ENCODE results near the gene WNT9B. TPM values are rescaled to one million over a fixed set of nuclear protein-coding genes. Genes with fewer than 3 reads are reported as not detected.

The WNT9B gene
- total and polyA plus RNA-seq, 2 of the 13 experiments (the other 11 are each of a cell fraction or from before 2014, with no cell fraction given) = not detected

- Histone ChIP-seq H3K9ac (ENCODE audit: insufficient read depth, low read depth, low read length) (no peak overlapping the region), H4K20me1 (ENCODE audit: insufficient read depth, low read length) (no peaks in the 10 kb centered on the region), H3K36me3 (replicated peaks in 1 of 2; ENCODE audit: control insufficient read depth in 1 of 2, insufficient read depth in 2 of 2, low read length in 2 of 2) (no peaks in the 10 kb centered on the region), H3K9me3 (ENCODE audit: low read length) (no peaks in the 10 kb centered on the region), H2AFZ (ENCODE audit: low read length) (no peak overlapping the region), H3K27me3 (ENCODE audit: control insufficient read depth in 1 of 2, insufficient read depth in 2 of 2, low read length in 2 of 2) (peaks cover 2 to 16% of the 10 kb centered on the region in 2 experiments; a peak in 4 of 5 replicates), H3K4me1 (ENCODE audit: insufficient read depth, low read length) (peaks cover 76% of the 10 kb centered on the region), H3K27ac (ENCODE audit: extremely low read length, insufficient read depth, low read length) (no peak overlapping the region), H3K4me2 (ENCODE audit: low read depth, low read length) (no peak overlapping the region), H3K4me3 (replicated peaks in 1 of 3; ENCODE audit: insufficient read depth in 1 of 3, low read depth in 2 of 3, low read length in 3 of 3) (no peak overlapping the region), H3K79me2 (ENCODE audit: insufficient read depth, low read length) (no peaks in the 10 kb centered on the region)
- WGBS (ENCODE audit: low lambda C conversion rate) = 68% methylated on average over 14 of the region's 16 CpGs
- no peak for DNase-seq (ENCODE audit: low spot score)
- ATAC-seq = no peak
- no peak for FAIRE-seq
- CTCF ChIA-PET (ENCODE audit: low intra/inter-chr PET ratio, low total read pairs) = no interaction called here
- POLR2A ChIA-PET = interaction anchor here (1.0 kb wide), 1 partner anchor 39 kb away, joined by 3 read pairs; no protein-coding TSS in a partner anchor
- in situ Hi-C loops (cut with HindIII; ENCODE audit: extremely low pct_ligation_motif_present, low pct_unique_long_range_greater_than_20kb) (loop anchor here (10.0 kb wide), 1 partner anchor 62 kb away; no protein-coding TSS in a partner anchor), intact Hi-C loops (cut with micrococcal nuclease; ENCODE audit: unreplicated experiment) (no loop called here)
- no TSS peak for BruUV-seq (replicated peaks)
- no peak for TF ChIP-seq SUZ12 (IDR thresholded peaks at IDR 0.05; ENCODE audit: low read depth, low read length)
- peak; percentile 49; the same call in 1 of the 2 replicates for TF ChIP-seq ZNF121 (CRISPR knock-in tag; IDR thresholded peaks at IDR 0.05)
- peak; percentile 26 for TF ChIP-seq HNRNPLL (IDR thresholded peaks at IDR 0.05; ENCODE audit: low read depth, low read length, poor library complexity, severe bottlenecking)
- TF ChIP-seq JDP2 (CRISPR knock-in tag; IDR thresholded peaks at IDR 0.05; ENCODE audit: borderline replicate concordance) = no peak
- TF ChIP-seq DR1 (CRISPR knock-in tag; IDR thresholded peaks at IDR 0.05) = no peak
Measured at GRCh38 chr17:46872421-46872820, 21.0 kb downstream of the WNT9B start.

GRCh38 chr17:46873941-46874645 is 22.7 kb downstream of the WNT9B start:
- H3K27me3 ChIP-seq (ENCODE audit: control insufficient read depth in 1 of 2, insufficient read depth in 2 of 2, low read length in 2 of 2) = peaks cover 7 to 31% of the 10 kb centered on the region in 2 experiments
- in situ Hi-C loops (cut with HindIII; ENCODE audit: extremely low pct_ligation_motif_present, low pct_unique_long_range_greater_than_20kb) = loop anchor here (10.0 kb wide), 1 partner anchor 61 kb away; no protein-coding TSS in a partner anchor

More at GRCh38 chr17:46873941-46874645, 22.7 kb downstream of the WNT9B start:
- DNase-seq (ENCODE audit: low spot score) (no peak), ATAC-seq (no peak), FAIRE-seq (no peak)
- H3K36me3 ChIP-seq (replicated peaks in 1 of 2; ENCODE audit: control insufficient read depth in 1 of 2, insufficient read depth in 2 of 2, low read length in 2 of 2) = no peaks in the 10 kb centered on the region
- 41% methylated on average over 7 of the region's 7 CpGs for WGBS (ENCODE audit: low lambda C conversion rate)
- peaks cover 60% of the 10 kb centered on the region for H3K4me1 ChIP-seq (ENCODE audit: insufficient read depth, low read length)
- no peaks in the 10 kb centered on the region for H3K9me3 ChIP-seq (ENCODE audit: low read length)
- H3K9ac ChIP-seq (ENCODE audit: insufficient read depth, low read depth, low read length) = no peak overlapping the region
- no peaks in the 10 kb centered on the region for H4K20me1 ChIP-seq (ENCODE audit: insufficient read depth, low read length)
- H3K4me3 ChIP-seq (replicated peaks in 1 of 3; ENCODE audit: insufficient read depth in 1 of 3, low read depth in 2 of 3, low read length in 3 of 3) = no peak overlapping the region
- ChIA-PET POLR2A (no interaction called here), CTCF (ENCODE audit: low intra/inter-chr PET ratio, low total read pairs) (interaction anchor here (0.8 kb wide), 1 partner anchor 33 kb away, joined by 3 read pairs; no protein-coding TSS in a partner anchor)
- H2AFZ ChIP-seq (ENCODE audit: low read length) = no peak overlapping the region
- no TSS peak for BruUV-seq (replicated peaks)
- intact Hi-C loops (cut with micrococcal nuclease; ENCODE audit: unreplicated experiment) = no loop called here
- no peak overlapping the region for H3K27ac ChIP-seq (ENCODE audit: extremely low read length, insufficient read depth, low read length)
- no peak overlapping the region for H3K4me2 ChIP-seq (ENCODE audit: low read depth, low read length)
- no peak for TF ChIP-seq GTF2F1 (IDR thresholded peaks at IDR 0.05; ENCODE audit: low read length)
- no peak for TF ChIP-seq TERF1 (CRISPR knock-in tag; IDR thresholded peaks at IDR 0.05)
- no peak for TF ChIP-seq ZNF292 (CRISPR knock-in tag; IDR thresholded peaks at IDR 0.05; ENCODE audit: borderline replicate concordance, low read depth)
- no peak for TF ChIP-seq SRSF9 (IDR thresholded peaks at IDR 0.05; ENCODE audit: borderline replicate concordance, insufficient read depth, low read depth, low read length, poor library complexity, severe bottlenecking)
- TF ChIP-seq ZNF768 (CRISPR knock-in tag; IDR thresholded peaks at IDR 0.05) = 0 out of 2 replicates have a peak, but pooled peaks have one; percentile 24
- no peaks in the 10 kb centered on the region for H3K79me2 ChIP-seq (ENCODE audit: insufficient read depth, low read length)
